Thoracic aorta (tissue), 2 donors: ENCODE measurements around the gene DCAF5. TPM values are rescaled to one million over a fixed set of nuclear protein-coding genes. Genes with fewer than 3 reads are reported as not detected.
"Not testable (repeated sequence)": the region's sequence is repeated elsewhere in the genome, so short reads cannot be mapped to it uniquely, and the experiment has no call there.

Source experiments
- ATAC-seq: fragments of 150-250 bp; one replicate; pipeline ENCODE4 v1.8.0; 2017; ENCODE audit warnings: low read depth; ENCODE audit not compliant: insufficient number of reproducible peaks, low FRiP score
- DNase-seq: peaks from one replicate; pipeline ENCODE4 v3.0.0-alpha.2; 2020; ENCODE audit warnings: low spot score
- H3K27ac ChIP-seq, 2 donors: fragments of 200-600 bp; sonication (generic); 1 replicate in 1 of 2; 2 replicates in 1 of 2; pipeline ENCODE4 v1.5.1; 2016; ENCODE audit warnings: mild to moderate bottlenecking in 2 of 2, moderate library complexity in 2 of 2
- H3K27me3 ChIP-seq: fragments of 200-600 bp; sonication (generic); replicated peaks from 2 replicates; pipeline ENCODE4 v1.6.0; 2016; ENCODE audit warnings: mild to moderate bottlenecking; ENCODE audit not compliant: insufficient read depth
- H3K36me3 ChIP-seq: fragments of 200-600 bp; sonication (generic); one replicate; pipeline ENCODE4 v1.5.1; 2016
- H3K4me1 ChIP-seq, 2 donors: fragments of 200-600 bp; sonication (generic); 1 replicate in 1 of 2; 2 replicates in 1 of 2; pipeline versions ENCODE4 v1.5.1 to v1.6.0; 2016; ENCODE audit warnings: low read depth in 2 of 2, mild to moderate bottlenecking in 1 of 2; ENCODE audit not compliant: control insufficient read depth in 1 of 2
- H3K4me3 ChIP-seq: fragments of 200-600 bp; sonication (generic); 2 replicates; pipeline ENCODE4 v1.5.1; 2016; ENCODE audit warnings: mild to moderate bottlenecking
- H3K9me3 ChIP-seq: fragments of 200-600 bp; sonication (generic); 2 replicates; pipeline ENCODE4 v1.5.1; 2016
- total RNA-seq, 2 donors: library from RNA; depleted of rRNA; stranded (reverse); fragments of >200 nt; gene quantifications; one replicate each; pipeline versions ENCODE4 v1.1.0 to v1.2.3, GENCODE V29; 2016
- TF ChIP-seq, protein P1 (sequence below): fragments of 200-600 bp; sonication (generic); IDR thresholded peaks from one replicate; pipeline ENCODE4 v1.5.1; 2019; ENCODE audit warnings: antibody characterized with exemption

Gene DCAF5
- total RNA-seq, 2 donors from 2014 or later: 37.6 to 42.0 TPM

DNA sequence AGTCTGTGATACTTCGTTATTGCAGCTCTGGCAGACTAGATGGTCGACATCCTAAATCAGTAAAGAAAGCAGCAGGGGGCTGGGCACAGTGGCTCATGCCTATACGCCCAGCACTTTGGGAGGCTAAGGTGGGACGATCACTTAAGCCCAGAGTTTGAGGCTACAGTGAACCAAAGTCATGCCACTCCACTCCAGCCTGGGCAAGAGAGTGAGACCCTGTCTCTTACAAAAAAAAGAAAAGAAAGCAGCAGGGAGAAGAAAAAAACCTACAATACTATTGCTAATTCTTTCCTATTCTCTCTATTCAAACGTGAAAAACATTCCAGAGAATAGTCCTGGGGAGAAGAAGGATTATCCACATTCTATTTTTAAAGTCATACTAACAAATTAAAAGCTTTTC is 79.5 kb downstream of the DCAF5 start:
- Histone ChIP-seq H3K27ac (peak overlapping the region; percentile 20 to 47), H3K27me3 (no peaks in the 10 kb centered on the region), H3K4me3 (no peak overlapping the region), H3K4me1 (peaks cover 16 to 41% of the 10 kb centered on the region in 2 donors), H3K9me3 (no peaks in the 10 kb centered on the region), H3K36me3 (peaks cover 6% of the 10 kb centered on the region)
- DNase-seq: no peak
- ATAC-seq: no peak
- TF ChIP-seq, protein P1, sequence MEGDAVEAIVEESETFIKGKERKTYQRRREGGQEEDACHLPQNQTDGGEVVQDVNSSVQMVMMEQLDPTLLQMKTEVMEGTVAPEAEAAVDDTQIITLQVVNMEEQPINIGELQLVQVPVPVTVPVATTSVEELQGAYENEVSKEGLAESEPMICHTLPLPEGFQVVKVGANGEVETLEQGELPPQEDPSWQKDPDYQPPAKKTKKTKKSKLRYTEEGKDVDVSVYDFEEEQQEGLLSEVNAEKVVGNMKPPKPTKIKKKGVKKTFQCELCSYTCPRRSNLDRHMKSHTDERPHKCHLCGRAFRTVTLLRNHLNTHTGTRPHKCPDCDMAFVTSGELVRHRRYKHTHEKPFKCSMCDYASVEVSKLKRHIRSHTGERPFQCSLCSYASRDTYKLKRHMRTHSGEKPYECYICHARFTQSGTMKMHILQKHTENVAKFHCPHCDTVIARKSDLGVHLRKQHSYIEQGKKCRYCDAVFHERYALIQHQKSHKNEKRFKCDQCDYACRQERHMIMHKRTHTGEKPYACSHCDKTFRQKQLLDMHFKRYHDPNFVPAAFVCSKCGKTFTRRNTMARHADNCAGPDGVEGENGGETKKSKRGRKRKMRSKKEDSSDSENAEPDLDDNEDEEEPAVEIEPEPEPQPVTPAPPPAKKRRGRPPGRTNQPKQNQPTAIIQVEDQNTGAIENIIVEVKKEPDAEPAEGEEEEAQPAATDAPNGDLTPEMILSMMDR: no peak

GRCh38 chr14:69072584-69072983 is 80.3 kb downstream of the DCAF5 start:
- no peak for ATAC-seq

DNA sequence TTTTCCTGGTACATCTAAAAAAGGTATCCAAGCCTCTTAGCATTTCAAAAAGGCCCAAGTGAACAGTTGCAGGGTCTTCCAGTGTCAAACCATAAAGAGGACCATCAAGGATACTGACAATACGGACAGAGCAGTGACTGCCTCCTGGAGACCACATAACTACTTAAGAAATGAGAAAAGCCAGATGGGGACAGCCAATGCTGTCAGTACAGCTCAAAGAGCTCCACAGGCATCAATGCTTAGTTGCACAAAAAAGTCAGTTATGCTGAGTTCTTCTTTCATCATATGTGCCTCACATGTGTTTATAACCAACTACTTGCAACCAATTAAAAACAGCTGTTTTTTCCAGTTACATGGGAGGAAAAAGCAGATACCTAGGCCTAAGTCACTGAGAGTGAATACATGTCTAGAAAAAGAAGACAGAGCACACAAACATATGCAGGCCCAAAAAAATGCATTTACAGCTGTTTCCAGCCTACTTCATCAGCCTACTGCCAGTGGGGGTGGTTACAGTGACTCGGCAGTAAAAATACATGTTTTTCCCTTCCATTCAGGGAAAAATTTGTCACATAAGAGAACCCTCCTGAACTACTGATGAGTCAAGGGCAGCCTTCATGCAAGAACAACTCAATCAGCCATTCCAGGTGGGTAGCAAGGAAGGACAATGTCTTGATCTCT is 84.0 kb downstream of the DCAF5 start:
- DNase-seq (no peak), ATAC-seq (peak; percentile 31)
- Histone ChIP-seq H3K27me3 (no peaks in the 10 kb centered on the region), H3K27ac (peak overlapping the region; percentile 5 to 48), H3K4me3 (no peak overlapping the region), H3K4me1 (peaks cover 8 to 29% of the 10 kb centered on the region in 2 donors), H3K36me3 (no peaks in the 10 kb centered on the region), H3K9me3 (no peaks in the 10 kb centered on the region)
- TF ChIP-seq, protein P1: no peak

More at GRCh38 chr14:69072584-69072983, 80.3 kb downstream of the DCAF5 start:
- peaks cover 11 to 37% of the 10 kb centered on the region in 2 donors for H3K4me1 ChIP-seq
- peak overlapping the region; percentile 4 to 47 for H3K27ac ChIP-seq
- H3K27me3 ChIP-seq: no peaks in the 10 kb centered on the region
- peaks cover 6% of the 10 kb centered on the region for H3K36me3 ChIP-seq
- DNase-seq: no peak
- no peak overlapping the region for H3K4me3 ChIP-seq
- no peaks in the 10 kb centered on the region for H3K9me3 ChIP-seq
- TF ChIP-seq, protein P1: no peak

GRCh38 chr14:69066396-69067171 is 86.3 kb downstream of the DCAF5 start:
- Histone ChIP-seq H3K4me1 (peaks cover 3 to 17% of the 10 kb centered on the region in 2 donors), H3K27ac (no peak overlapping the region), H3K9me3 (no peaks in the 10 kb centered on the region), H3K4me3 (no peak overlapping the region), H3K36me3 (peaks cover 2% of the 10 kb centered on the region), H3K27me3 (no peaks in the 10 kb centered on the region)
- TF ChIP-seq, protein P1: no peak
- DNase-seq (no peak), ATAC-seq (no peak)

DNA sequence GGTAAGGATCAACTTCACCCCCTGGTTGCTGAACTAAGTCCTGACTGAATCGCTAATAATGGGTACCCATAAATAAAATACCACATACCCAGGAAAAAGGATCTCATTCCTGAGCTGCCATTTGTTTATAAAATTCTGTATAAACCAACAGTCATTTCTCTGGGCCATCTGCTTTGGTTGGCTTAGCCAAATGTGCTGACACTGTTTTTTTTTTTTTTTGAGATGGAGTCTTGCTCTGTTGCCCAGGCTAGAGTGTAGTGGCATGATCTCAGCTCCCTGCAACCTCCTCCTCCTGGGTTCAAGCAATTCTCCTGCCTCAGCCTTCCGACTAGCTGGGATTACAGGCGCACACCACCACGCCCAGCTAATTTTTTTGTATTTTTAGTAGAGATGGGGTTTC is 87.0 kb downstream of the DCAF5 start:
- not testable (repeated sequence) for ATAC-seq, H3K4me3 ChIP-seq, H3K36me3 ChIP-seq, H3K9me3 ChIP-seq, H3K27me3 ChIP-seq, H3K27ac ChIP-seq, DNase-seq
- peaks cover 3 to 17% of the 10 kb centered on the region in 2 donors for H3K4me1 ChIP-seq
